Testis (tissue), 2 donors: Measurements from ENCODE around the gene FGF4.

Experiments used
- CTCF ChIP-seq, 3 experiments: fragments of 450-650 bp in 2 of 3; fragments of 200-600 bp in 1 of 3; sonication (generic) in 1 of 3; IDR thresholded peaks; one replicate each; pipeline ENCODE4 v1.5.1; 2016 to 2019; ENCODE audit warnings: antibody characterized with exemption in 3 of 3, mild to moderate bottlenecking in 2 of 3, moderate library complexity in 1 of 3
- POLR2A ChIP-seq: fragments of 450-650 bp; IDR thresholded peaks from one replicate; pipeline ENCODE4 v1.6.1; 2017; ENCODE audit warnings: antibody characterized with exemption, mild to moderate bottlenecking, moderate library complexity

DNA sequence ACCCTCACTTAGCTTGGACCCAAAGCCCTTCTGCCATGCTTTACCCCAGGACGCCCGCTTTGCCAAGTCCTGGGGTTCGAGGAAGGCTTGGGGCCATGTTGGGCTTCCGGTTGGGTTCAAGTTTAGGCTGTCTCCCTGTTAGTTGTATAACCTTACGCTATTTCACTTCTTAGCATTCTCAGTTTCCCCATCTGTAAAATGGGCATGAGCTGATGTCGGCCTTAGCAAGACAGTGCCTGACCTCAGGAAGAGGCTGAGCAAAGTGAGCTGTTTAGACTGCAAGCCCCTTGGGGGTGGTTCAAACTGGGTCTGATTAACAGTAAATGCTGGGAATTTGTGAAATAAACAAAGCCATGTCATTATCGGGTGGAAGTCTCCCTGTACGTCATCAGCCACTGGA lies 3.2 kb upstream of the FGF4 start:
- TF ChIP-seq CTCF (IDR thresholded peaks at IDR 0.05) (no peak), POLR2A (no peak)
